ENCODE results near the gene CARD16. TPM values are rescaled to one million over a fixed set of nuclear protein-coding genes. Genes with fewer than 3 reads are reported as not detected.
"Not testable (repeated sequence)": the region's sequence is repeated elsewhere in the genome, so short reads cannot be mapped to it uniquely, and the experiment has no call there.

The CARD16 gene
- total and polyA plus RNA-seq, 2 donors (not counting 1 experiment from before 2014, with no cell fraction given): 25.0 to 30.1 TPM

DNA sequence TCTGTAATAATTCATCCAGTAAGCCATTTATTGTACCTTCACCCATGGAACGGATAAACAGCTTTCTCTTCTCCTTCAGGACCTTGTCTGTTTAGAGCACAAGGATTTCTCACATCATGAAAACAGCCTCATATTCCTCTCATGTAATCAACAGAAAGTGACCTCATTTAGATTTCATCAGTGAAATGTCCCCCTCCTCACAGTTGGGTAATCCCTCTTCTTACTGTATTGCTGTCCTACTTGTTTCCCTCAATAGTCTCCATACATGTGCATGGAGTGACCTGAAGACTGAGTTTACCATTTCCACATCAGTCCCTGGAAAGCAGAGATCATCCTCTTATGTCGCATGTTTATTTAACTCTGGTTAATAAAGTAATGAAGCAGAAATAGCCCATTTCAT is 10.7 kb downstream of the CARD16 start:
- intact Hi-C loops (cut with micrococcal nuclease): loop anchor here (10.0 kb wide), 1 partner anchor 330 kb away; no protein-coding TSS in a partner anchor
- WGBS (ENCODE audit: insufficient coverage): 38% methylated on average over 1 of the region's 2 CpGs
- DNase-seq; ATAC-seq (ENCODE audit: low read depth); H3K9me3 ChIP-seq (ENCODE audit: control extremely low read depth in 1 of 3, control insufficient read depth in 2 of 3, insufficient read depth in 1 of 3, low read length in 2 of 3); H3K27me3 ChIP-seq (replicated peaks in 1 of 4; ENCODE audit: control extremely low read depth in 1 of 4, control insufficient read depth in 3 of 4, insufficient read depth in 4 of 4, low read length in 3 of 4); H3K9me3 Mint-ChIP-seq (ENCODE audit: insufficient read depth); POLR2A ChIA-PET; CTCF ChIA-PET; H3K27me3 Mint-ChIP-seq; H4K20me1 ChIP-seq (ENCODE audit: control insufficient read depth, insufficient read depth, low read length, poor library complexity, severe bottlenecking): not testable (repeated sequence)
- peak overlapping the region; percentile 71 for H3K4me2 ChIP-seq (replicated peaks; ENCODE audit: low read depth, low read length, poor library complexity, severe bottlenecking)
- peak overlapping the region; percentile 39 to 79 (median 70) for H3K4me3 ChIP-seq (ENCODE audit: control extremely low read depth in 1 of 5, extremely low read depth in 1 of 5, insufficient read depth in 1 of 5, low read depth in 2 of 5, low read length in 4 of 5)
- peak overlapping the region; percentile 55 to 74 for H3K27ac ChIP-seq (ENCODE audit: low read length in 2 of 2)
- peak overlapping the region; percentile 87 for H3K4me3 Mint-ChIP-seq
- H3K4me1 ChIP-seq (ENCODE audit: control insufficient read depth in 2 of 2, insufficient read depth in 2 of 2, low read length in 2 of 2): peaks cover 25 to 28% of the 10 kb centered on the region in 2 donors
- H3K4me1 Mint-ChIP-seq: peaks cover 38% of the 10 kb centered on the region
- H3K9ac ChIP-seq (ENCODE audit: low read length): peak overlapping the region; percentile 77
- H3K79me2 ChIP-seq (ENCODE audit: control insufficient read depth, insufficient read depth, low read length): peaks cover 28% of the 10 kb centered on the region
- peak overlapping the region; percentile 87 for H3K27ac Mint-ChIP-seq
- peaks cover 10 to 21% of the 10 kb centered on the region in 2 experiments for H3K36me3 ChIP-seq (replicated peaks in 1 of 2; ENCODE audit: control extremely low read depth in 1 of 2, control insufficient read depth in 1 of 2, extremely low read depth in 1 of 2, insufficient read depth in 2 of 2, low read length in 1 of 2)
- peak overlapping the region; percentile 89 for H2AFZ ChIP-seq (ENCODE audit: insufficient read depth, low read depth, low read length, poor library complexity, severe bottlenecking)

DNA sequence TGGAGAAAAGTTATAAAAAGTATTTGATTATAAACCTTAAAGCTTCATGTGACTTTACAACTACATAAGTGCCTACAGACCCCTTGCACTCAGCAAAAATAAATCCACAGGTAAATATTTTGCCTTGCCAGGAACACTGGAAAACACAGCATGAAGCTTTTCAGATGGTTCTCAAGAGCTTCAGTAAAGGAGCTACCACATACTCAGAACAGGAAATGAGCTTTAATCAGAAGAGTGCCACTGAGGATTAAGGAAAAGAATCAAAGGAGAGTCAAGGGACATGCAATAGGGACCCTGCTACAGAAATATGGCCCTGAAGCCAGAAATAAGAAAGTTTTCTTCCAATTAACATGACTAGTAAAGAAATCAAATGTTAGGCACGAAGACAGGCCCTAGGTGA is 11.4 kb downstream of the CARD16 start:
- ATAC-seq (ENCODE audit: low read depth) (no peak), DNase-seq (no peak)
- Histone ChIP-seq H3K36me3 (replicated peaks in 1 of 2; ENCODE audit: control extremely low read depth in 1 of 2, control insufficient read depth in 1 of 2, extremely low read depth in 1 of 2, insufficient read depth in 2 of 2, low read length in 1 of 2) (peaks cover 13 to 26% of the 10 kb centered on the region in 2 experiments), H3K4me2 (replicated peaks; ENCODE audit: low read depth, low read length, poor library complexity, severe bottlenecking) (peak overlapping the region; percentile 52), H4K20me1 (ENCODE audit: control insufficient read depth, insufficient read depth, low read length, poor library complexity, severe bottlenecking) (no peaks in the 10 kb centered on the region), H3K4me3 (ENCODE audit: control extremely low read depth in 1 of 5, extremely low read depth in 1 of 5, insufficient read depth in 1 of 5, low read depth in 2 of 5, low read length in 4 of 5) (peak overlapping the region; percentile 39 to 79 (median 70)), H3K9ac (ENCODE audit: low read length) (peak overlapping the region; percentile 77), H3K9me3 (ENCODE audit: control extremely low read depth in 1 of 3, control insufficient read depth in 2 of 3, insufficient read depth in 1 of 3, low read length in 2 of 3) (peaks cover 0 to 7% (median 2%) of the 10 kb centered on the region in 3 donors), H3K27me3 (replicated peaks in 1 of 4; ENCODE audit: control extremely low read depth in 1 of 4, control insufficient read depth in 3 of 4, insufficient read depth in 4 of 4, low read length in 3 of 4) (no peaks in the 10 kb centered on the region), H3K4me1 (ENCODE audit: control insufficient read depth in 2 of 2, insufficient read depth in 2 of 2, low read length in 2 of 2) (peaks cover 25 to 28% of the 10 kb centered on the region in 2 donors), H2AFZ (ENCODE audit: insufficient read depth, low read depth, low read length, poor library complexity, severe bottlenecking) (peak overlapping the region; percentile 89), H3K79me2 (ENCODE audit: control insufficient read depth, insufficient read depth, low read length) (peaks cover 28% of the 10 kb centered on the region), H3K27ac (ENCODE audit: low read length in 2 of 2) (peak overlapping the region in 1 of 2 donors; percentile 74)
- CTCF ChIA-PET: no interaction called here
- Mint-ChIP-seq H3K4me3 (peak overlapping the region; percentile 87), H3K27me3 (no peaks in the 10 kb centered on the region), H3K27ac (peak overlapping the region; percentile 87), H3K9me3 (ENCODE audit: insufficient read depth) (peaks cover 3% of the 10 kb centered on the region), H3K4me1 (peaks cover 38% of the 10 kb centered on the region)
- 100% methylated on average over 1 of the region's 1 CpG for WGBS (ENCODE audit: insufficient coverage)
- no peak for TF ChIP-seq EZH2 (IDR thresholded peaks at IDR 0.05; ENCODE audit: borderline replicate concordance, insufficient read depth, low read depth, low read length, poor library complexity, severe bottlenecking)
- TF ChIP-seq, protein P1, sequence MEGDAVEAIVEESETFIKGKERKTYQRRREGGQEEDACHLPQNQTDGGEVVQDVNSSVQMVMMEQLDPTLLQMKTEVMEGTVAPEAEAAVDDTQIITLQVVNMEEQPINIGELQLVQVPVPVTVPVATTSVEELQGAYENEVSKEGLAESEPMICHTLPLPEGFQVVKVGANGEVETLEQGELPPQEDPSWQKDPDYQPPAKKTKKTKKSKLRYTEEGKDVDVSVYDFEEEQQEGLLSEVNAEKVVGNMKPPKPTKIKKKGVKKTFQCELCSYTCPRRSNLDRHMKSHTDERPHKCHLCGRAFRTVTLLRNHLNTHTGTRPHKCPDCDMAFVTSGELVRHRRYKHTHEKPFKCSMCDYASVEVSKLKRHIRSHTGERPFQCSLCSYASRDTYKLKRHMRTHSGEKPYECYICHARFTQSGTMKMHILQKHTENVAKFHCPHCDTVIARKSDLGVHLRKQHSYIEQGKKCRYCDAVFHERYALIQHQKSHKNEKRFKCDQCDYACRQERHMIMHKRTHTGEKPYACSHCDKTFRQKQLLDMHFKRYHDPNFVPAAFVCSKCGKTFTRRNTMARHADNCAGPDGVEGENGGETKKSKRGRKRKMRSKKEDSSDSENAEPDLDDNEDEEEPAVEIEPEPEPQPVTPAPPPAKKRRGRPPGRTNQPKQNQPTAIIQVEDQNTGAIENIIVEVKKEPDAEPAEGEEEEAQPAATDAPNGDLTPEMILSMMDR (IDR thresholded peaks at IDR 0.05): no peak
- POLR2A ChIA-PET: interaction anchor here (0.7 kb wide), 1 partner anchor 11 kb away, joined by 3 read pairs; the partner anchor contains the start of gene CASP5
- intact Hi-C loops (cut with micrococcal nuclease): loop anchor here (10.0 kb wide), 1 partner anchor 329 kb away; no protein-coding TSS in a partner anchor

All from B cell (primary cell).